Measurements from ENCODE around the gene AMPH.

DNA sequence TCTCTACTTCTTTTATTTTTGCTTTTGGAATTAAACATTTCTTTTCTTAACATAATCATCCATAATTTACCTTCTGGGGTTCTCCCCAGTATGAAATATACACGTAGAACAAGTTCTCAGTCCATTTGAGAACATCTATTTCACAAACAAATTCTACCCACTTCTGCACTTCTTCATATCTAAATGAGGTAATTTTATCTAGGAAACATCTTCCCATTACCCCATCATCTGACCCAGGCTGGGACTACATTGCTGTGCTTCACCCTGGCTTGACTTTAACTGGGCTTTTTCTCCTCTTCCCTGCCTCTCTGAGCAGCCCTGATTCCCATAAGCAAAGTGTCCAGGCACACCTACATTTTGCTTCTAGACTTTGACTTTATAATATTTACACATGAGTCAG lies 43.3 kb upstream of the AMPH start:
- TF ChIP-seq, protein P1, sequence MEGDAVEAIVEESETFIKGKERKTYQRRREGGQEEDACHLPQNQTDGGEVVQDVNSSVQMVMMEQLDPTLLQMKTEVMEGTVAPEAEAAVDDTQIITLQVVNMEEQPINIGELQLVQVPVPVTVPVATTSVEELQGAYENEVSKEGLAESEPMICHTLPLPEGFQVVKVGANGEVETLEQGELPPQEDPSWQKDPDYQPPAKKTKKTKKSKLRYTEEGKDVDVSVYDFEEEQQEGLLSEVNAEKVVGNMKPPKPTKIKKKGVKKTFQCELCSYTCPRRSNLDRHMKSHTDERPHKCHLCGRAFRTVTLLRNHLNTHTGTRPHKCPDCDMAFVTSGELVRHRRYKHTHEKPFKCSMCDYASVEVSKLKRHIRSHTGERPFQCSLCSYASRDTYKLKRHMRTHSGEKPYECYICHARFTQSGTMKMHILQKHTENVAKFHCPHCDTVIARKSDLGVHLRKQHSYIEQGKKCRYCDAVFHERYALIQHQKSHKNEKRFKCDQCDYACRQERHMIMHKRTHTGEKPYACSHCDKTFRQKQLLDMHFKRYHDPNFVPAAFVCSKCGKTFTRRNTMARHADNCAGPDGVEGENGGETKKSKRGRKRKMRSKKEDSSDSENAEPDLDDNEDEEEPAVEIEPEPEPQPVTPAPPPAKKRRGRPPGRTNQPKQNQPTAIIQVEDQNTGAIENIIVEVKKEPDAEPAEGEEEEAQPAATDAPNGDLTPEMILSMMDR (IDR thresholded peaks at IDR 0.05) = no peak
- TF ChIP-seq POLR2A (IDR thresholded peaks at IDR 0.05) (no peak), POLR2AphosphoS5 (IDR thresholded peaks at IDR 0.05) (no peak)
